ENCODE measurements around the gene CEP250. TPM values are rescaled to one million over a fixed set of nuclear protein-coding genes. Genes with fewer than 3 reads are reported as not detected.

CEP250 gene, protein sequence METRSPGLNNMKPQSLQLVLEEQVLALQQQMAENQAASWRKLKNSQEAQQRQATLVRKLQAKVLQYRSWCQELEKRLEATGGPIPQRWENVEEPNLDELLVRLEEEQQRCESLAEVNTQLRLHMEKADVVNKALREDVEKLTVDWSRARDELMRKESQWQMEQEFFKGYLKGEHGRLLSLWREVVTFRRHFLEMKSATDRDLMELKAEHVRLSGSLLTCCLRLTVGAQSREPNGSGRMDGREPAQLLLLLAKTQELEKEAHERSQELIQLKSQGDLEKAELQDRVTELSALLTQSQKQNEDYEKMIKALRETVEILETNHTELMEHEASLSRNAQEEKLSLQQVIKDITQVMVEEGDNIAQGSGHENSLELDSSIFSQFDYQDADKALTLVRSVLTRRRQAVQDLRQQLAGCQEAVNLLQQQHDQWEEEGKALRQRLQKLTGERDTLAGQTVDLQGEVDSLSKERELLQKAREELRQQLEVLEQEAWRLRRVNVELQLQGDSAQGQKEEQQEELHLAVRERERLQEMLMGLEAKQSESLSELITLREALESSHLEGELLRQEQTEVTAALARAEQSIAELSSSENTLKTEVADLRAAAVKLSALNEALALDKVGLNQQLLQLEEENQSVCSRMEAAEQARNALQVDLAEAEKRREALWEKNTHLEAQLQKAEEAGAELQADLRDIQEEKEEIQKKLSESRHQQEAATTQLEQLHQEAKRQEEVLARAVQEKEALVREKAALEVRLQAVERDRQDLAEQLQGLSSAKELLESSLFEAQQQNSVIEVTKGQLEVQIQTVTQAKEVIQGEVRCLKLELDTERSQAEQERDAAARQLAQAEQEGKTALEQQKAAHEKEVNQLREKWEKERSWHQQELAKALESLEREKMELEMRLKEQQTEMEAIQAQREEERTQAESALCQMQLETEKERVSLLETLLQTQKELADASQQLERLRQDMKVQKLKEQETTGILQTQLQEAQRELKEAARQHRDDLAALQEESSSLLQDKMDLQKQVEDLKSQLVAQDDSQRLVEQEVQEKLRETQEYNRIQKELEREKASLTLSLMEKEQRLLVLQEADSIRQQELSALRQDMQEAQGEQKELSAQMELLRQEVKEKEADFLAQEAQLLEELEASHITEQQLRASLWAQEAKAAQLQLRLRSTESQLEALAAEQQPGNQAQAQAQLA (N-terminal part only)
- total RNA-seq = 38.4 and 61.1 TPM in 2 replicates

DNA sequence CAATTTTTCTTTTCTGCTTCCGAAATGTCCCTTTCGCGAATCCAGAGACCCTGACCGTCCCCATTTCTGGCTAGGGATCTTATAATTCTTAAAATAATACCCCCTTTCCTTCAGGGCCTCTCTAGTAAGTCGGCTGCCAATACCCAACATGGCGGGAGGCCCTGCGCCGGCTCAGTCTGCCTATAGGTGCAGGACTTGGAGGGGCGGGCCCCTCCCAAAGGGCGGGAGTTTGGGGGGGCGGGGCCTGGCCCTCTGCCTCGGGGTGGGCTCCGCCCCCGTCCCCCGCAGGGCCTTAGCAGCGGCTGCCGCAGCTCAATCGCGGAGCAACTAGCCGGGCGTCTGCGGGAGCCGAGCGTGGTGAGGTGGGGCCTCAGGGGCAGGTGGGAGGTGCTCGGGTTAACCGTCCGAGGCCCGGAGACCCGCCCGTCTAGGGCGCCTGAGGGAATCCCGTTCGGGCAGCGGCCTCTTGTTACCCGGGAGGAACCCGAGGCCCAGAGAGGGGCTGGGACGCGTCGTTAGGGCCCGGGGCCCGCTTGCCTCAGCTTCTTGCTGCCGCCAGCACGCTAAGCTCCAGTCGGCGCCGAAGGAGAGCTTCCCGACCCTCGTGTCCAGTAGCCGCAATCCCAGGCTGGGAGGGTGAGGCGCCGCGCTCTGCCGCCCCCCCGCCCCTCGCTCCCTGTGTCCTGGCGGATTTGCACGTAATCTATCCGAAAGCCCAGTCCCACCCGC lies at the start of gene CEP250:
TSS of gene CEP250 (plus strand) at position 718 of the 729 bp plus-strand sequence. CDS start 6,770 bp downstream, outside the sequence.

DNA sequence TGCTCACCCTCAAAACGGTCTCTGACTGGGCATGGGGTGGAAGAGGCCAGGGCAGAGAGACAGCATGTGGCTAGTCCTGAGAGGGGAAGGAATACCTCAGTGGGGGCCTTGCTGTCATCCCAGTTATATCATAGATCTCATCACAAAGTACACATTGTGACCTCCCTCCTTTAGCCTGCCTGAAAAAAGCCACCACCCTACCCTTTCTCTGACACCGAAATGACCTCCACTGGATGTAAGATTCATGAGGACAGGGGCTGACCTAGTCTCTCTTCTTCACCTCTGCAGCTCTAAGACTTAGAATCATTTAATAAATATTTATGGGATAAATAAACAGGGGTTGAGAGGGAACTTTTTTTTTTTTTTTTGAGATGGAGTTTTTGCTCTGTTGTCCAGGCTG lies 74.2 kb downstream of the CEP250 start, which contains the start of gene C20orf173:
TSS of gene C20orf173 (minus strand) at position 101 of the 400 bp plus-strand sequence. CDS start 279 bp downstream, outside the sequence.

DNA sequence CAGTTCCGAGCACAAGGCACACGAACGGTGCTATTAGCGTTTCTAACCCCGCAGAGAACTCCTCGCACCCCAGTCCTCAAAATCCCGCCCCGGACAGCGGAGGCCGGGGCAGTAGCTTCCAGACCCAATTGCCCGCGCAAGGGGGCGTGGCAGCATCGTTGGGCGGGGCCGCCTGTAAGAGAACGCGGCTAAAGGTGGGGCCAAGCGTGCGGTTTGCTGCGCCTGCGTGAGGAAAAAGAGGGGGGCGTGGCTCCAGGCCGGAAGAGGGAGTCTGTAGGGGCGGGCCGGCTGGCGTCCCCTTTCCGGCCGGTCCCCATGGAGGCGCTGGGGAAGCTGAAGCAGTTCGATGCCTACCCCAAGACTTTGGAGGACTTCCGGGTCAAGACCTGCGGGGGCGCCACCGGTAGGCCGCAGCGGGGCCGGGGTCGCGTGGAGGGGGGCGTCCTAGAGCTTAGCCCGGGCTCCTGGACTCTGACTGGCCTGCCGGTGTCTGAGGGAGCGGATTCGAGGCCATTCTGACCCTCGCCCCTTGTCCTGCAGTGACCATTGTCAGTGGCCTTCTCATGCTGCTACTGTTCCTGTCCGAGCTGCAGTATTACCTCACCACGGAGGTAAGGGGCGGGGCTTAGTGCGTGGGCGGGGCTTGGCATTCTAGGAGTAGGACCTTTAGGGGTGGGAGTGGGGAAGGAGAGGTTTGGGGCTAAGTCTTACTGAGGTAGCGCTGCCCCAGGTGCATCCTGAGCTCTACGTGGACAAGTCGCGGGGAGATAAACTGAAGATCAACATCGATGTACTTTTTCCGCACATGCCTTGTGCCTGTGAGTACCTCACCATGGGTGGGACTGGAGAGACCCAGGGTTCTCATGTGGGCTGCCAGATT lies 86.6 kb downstream of the CEP250 start, which contains the start of gene ERGIC3:
TSS of gene ERGIC3 (plus strand) at position 296 of the 880 bp plus-strand sequence. CDS start at position 316, 20 bp downstream.

Other genes with a start within 250 kb of the CEP250 start
- 0.98 and 2.0 TPM in 2 replicates for gene MMP24, start 228.9 kb upstream of the CEP250 start, total RNA-seq
- gene MMP24OS, start 177.5 kb upstream of the CEP250 start, total RNA-seq = 25.2 and 27.7 TPM in 2 replicates
- gene EIF6, start 170.8 kb upstream of the CEP250 start, total RNA-seq = 95.8 and 118 TPM in 2 replicates
- gene FAM83C, start 163.2 kb upstream of the CEP250 start, total RNA-seq = not detected in 2 replicates
- gene UQCC1, start 43.6 kb upstream of the CEP250 start, total RNA-seq = 32.7 and 51.6 TPM in 2 replicates
- 19.0 and 41.3 TPM in 2 replicates for gene GDF5, start 17.4 kb upstream of the CEP250 start, total RNA-seq
- gene C20orf173, start 74.1 kb downstream of the CEP250 start, total RNA-seq = not detected in 2 replicates
- 479 and 518 TPM in 2 replicates for gene ERGIC3, start 86.5 kb downstream of the CEP250 start, total RNA-seq
- 18.4 and 23.3 TPM in 2 replicates for gene SPAG4, start 160.2 kb downstream of the CEP250 start, total RNA-seq
- gene CPNE1, start 209.3 kb downstream of the CEP250 start, total RNA-seq = 103 and 159 TPM in 2 replicates
- 39.8 and 40.2 TPM in 2 replicates for gene RBM12, start 209.3 kb downstream of the CEP250 start, total RNA-seq
- 55.8 and 61.7 TPM in 2 replicates for gene NFS1, start 243.8 kb downstream of the CEP250 start, total RNA-seq
- 98.0 and 100 TPM in 2 replicates for gene ROMO1, start 243.8 kb downstream of the CEP250 start, total RNA-seq